BLaER1 treated with 17β-estradiol and CSF1 and Interleukin-3, amounts not matched to agents 10 nM and 100 nM (cell line): ENCODE results near the gene IRF2BP2.

Source experiments
- H3K27ac ChIP-seq, 11 experiments: shearing (Covaris generic); formaldehyde crosslinking; 2 replicates each; pipeline ENCODE4 v1.8.1; 2022
- H3K27me3 ChIP-seq, 11 experiments: shearing (Covaris generic); formaldehyde crosslinking; 2 replicates each; pipeline ENCODE4 v1.8.1; 2022
- H3K36me3 ChIP-seq, 11 experiments: shearing (Covaris generic); formaldehyde crosslinking; 2 replicates each; pipeline ENCODE4 v1.8.1; 2022
- H3K4me1 ChIP-seq, 10 experiments: shearing (Covaris generic); formaldehyde crosslinking; 2 replicates each; pipeline ENCODE4 v1.8.1; 2022
- H3K4me2 ChIP-seq, 11 experiments: shearing (Covaris generic); formaldehyde crosslinking; 2 replicates each; pipeline ENCODE4 v1.8.1; 2022
- H3K4me3 ChIP-seq, 10 experiments: shearing (Covaris generic); formaldehyde crosslinking; 2 replicates each; pipeline ENCODE4 v1.8.1; 2022
- H3K9ac ChIP-seq, 11 experiments: shearing (Covaris generic); formaldehyde crosslinking; 2 replicates each; pipeline ENCODE4 v1.8.1; 2022
- H3K9me3 ChIP-seq, 11 experiments: shearing (Covaris generic); formaldehyde crosslinking; replicated peaks in 1 of 11; 2 replicates each; pipeline ENCODE4 v1.8.1; 2022
- H4K20me1 ChIP-seq, 11 experiments: shearing (Covaris generic); formaldehyde crosslinking; 2 replicates each; pipeline ENCODE4 v1.8.1; 2022
- Cebpa-rat ChIP-seq, 11 experiments: shearing (Covaris generic); IDR thresholded peaks; 2 replicates each; pipeline ENCODE4 v1.8.1; 2022

The IRF2BP2 gene

DNA sequence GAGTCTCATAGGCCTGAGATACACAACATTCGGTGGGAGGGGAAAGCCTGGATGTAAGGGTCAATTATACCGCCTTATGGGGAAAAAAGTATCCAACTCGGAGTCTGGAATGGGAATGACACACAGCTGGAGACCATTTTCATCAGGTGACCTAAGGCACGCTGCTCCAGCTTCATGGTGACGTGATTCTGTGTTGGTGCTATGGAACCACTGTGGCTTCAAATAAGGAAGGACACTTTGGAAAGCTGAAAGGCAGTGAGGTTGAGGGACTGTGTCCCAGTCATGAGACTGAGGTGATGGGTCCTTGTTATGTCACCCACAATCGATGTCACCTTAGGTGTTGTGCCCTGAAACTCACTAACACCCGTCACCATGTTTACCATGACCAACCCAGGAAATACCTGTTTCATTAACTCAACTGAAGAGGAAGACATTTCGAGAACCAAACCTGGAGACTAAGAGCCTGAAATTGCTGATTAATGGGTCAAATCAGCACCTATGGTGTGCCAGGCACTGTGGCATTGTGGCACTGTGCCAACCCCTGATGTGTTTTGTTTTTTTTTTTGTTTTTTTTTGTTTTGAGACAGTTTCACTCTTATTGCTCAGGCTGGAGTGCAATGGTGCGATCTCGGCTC, 54.5 kb downstream of the IRF2BP2 start:
- Histone ChIP-seq H3K36me3 (no peaks in the 10 kb centered on the region), H3K27me3 (no peaks in the 10 kb centered on the region), H4K20me1 (no peaks in the 10 kb centered on the region), H3K4me1 (peaks cover 2 to 32% (median 23%) of the 10 kb centered on the region in 10 experiments; a peak in 19 of 20 replicates), H3K27ac (no peak overlapping the region), H3K4me3 (no peak overlapping the region), H3K9me3 (peaks cover 0 to 8% (median 0%) of the 10 kb centered on the region in 11 experiments; a peak in 1 of 22 replicates), H3K9ac (no peak overlapping the region), H3K4me2 (no peak overlapping the region)
- no peak for TF ChIP-seq Cebpa-rat (IDR thresholded peaks at IDR 0.05)

- no peak for TF ChIP-seq Cebpa-rat (IDR thresholded peaks at IDR 0.05)
- H3K27me3 ChIP-seq: no peaks in the 10 kb centered on the region
- no peak overlapping the region for H3K9ac ChIP-seq
- H3K4me3 ChIP-seq: no peak overlapping the region
- peaks cover 9 to 39% (median 30%) of the 10 kb centered on the region in 10 experiments; a peak in 19 of 20 replicates for H3K4me1 ChIP-seq
- H3K4me2 ChIP-seq: no peak overlapping the region
- H4K20me1 ChIP-seq: no peaks in the 10 kb centered on the region
- peaks cover 0 to 1% (median 0%) of the 10 kb centered on the region in 11 experiments; a peak in 1 of 22 replicates for H3K9me3 ChIP-seq
- H3K36me3 ChIP-seq: no peaks in the 10 kb centered on the region
- H3K27ac ChIP-seq: no peak overlapping the region
Observed at GRCh38 chr1:234554698-234555311, 55.2 kb downstream of the IRF2BP2 start.
